ENCODE measurements around the gene CILP2. TPM values are rescaled to one million over a fixed set of nuclear protein-coding genes. Genes with fewer than 3 reads are reported as not detected.

The CILP2 gene
- total RNA-seq, 2 donors from 2014 or later = 0.66 TPM; not detected in 1

GRCh38 chr19:19544257-19544953 is 6.3 kb downstream of the CILP2 start:
- TF ChIP-seq CTCF (IDR thresholded peaks at IDR 0.05) = no peak
- TF ChIP-seq POLR2A (IDR thresholded peaks at IDR 0.05) = no peak
- no peaks in the 10 kb centered on the region for H3K36me3 ChIP-seq (replicated peaks in 1 of 2; ENCODE audit: insufficient read depth in 1 of 2, low read depth in 2 of 2)
- WGBS, 2 donors = 86 to 87% methylated on average over 26 to 64 of the region's 75 CpGs
- intact Hi-C loops (cut with DNase I) = no loop called here
- DNase-seq = no peak
- peaks cover 0 to 13% of the 10 kb centered on the region in 2 donors for H3K27me3 ChIP-seq
- H3K4me1 ChIP-seq = peaks cover 13% of the 10 kb centered on the region
- no peaks in the 10 kb centered on the region for H3K9me3 ChIP-seq
- H3K27ac ChIP-seq = no peak overlapping the region
- ATAC-seq = no peak
- no peak overlapping the region for H3K4me3 ChIP-seq

- Histone ChIP-seq H3K4me1 (peaks cover 12% of the 10 kb centered on the region), H3K4me3 (no peak overlapping the region), H3K27ac (no peak overlapping the region), H3K9me3 (no peaks in the 10 kb centered on the region), H3K36me3 (replicated peaks in 1 of 2; ENCODE audit: insufficient read depth in 1 of 2, low read depth in 2 of 2) (no peaks in the 10 kb centered on the region), H3K27me3 (peaks cover 0 to 13% of the 10 kb centered on the region in 2 donors)
- WGBS, 2 donors = 86% methylated on average over 11 to 42 of the region's 53 CpGs
- ATAC-seq (no peak), DNase-seq (no peak)
- intact Hi-C loops (cut with DNase I) = no loop called here
- no peak for TF ChIP-seq POLR2A (IDR thresholded peaks at IDR 0.05)
- TF ChIP-seq CTCF (IDR thresholded peaks at IDR 0.05) = no peak
Observed at GRCh38 chr19:19544954-19545591, 7.0 kb downstream of the CILP2 start.

- Histone ChIP-seq H3K4me1 (peaks cover 6% of the 10 kb centered on the region), H3K9me3 (no peaks in the 10 kb centered on the region), H3K4me3 (no peak overlapping the region), H3K27ac (no peak overlapping the region), H3K36me3 (replicated peaks in 1 of 2; ENCODE audit: insufficient read depth in 1 of 2, low read depth in 2 of 2) (no peaks in the 10 kb centered on the region), H3K27me3 (peaks cover 0 to 11% of the 10 kb centered on the region in 2 donors)
- DNase-seq (no peak), ATAC-seq (no peak)
- WGBS, 2 donors = 80 to 87% methylated on average over 13 to 23 of the region's 23 CpGs
- intact Hi-C loops (cut with DNase I) = no loop called here
- no peak for TF ChIP-seq CTCF (IDR thresholded peaks at IDR 0.05)
- no peak for TF ChIP-seq POLR2A (IDR thresholded peaks at IDR 0.05)
Observed at GRCh38 chr19:19545707-19546106, 7.6 kb downstream of the CILP2 start.

- no peak for DNase-seq
- intact Hi-C loops (cut with DNase I) = no loop called here
- no peak for ATAC-seq
- 46% methylated on average over 19 of the region's 19 CpGs; no CpG with 5 or more reads in 1 of the 2 donors for WGBS, 2 donors
- Histone ChIP-seq H3K4me1 (no peaks in the 10 kb centered on the region), H3K27me3 (peaks cover 0 to under 1% of the 10 kb centered on the region in 2 donors), H3K27ac (no peak overlapping the region), H3K4me3 (no peak overlapping the region), H3K9me3 (no peaks in the 10 kb centered on the region), H3K36me3 (replicated peaks in 1 of 2; ENCODE audit: insufficient read depth in 1 of 2, low read depth in 2 of 2) (no peaks in the 10 kb centered on the region)
- TF ChIP-seq POLR2A (IDR thresholded peaks at IDR 0.05) (no peak), CTCF (IDR thresholded peaks at IDR 0.05) (no peak)
Observed at GRCh38 chr19:19546751-19547162, 8.7 kb downstream of the CILP2 start.

All from body of pancreas (tissue), 4 donors.